Measurements from ENCODE around the gene ZNF605.
A peak's percentile ranks its signal among the peaks of the same experiment; 100 is the strongest.

Gene ZNF605

GRCh38 chr12:132954471-132955048 lies 1.5 kb downstream of the ZNF605 start:
- DNase-seq = no peak
- H3K27me3 Mint-ChIP-seq = no peaks in the 10 kb centered on the region
- peak overlapping the region; percentile 94 for H3K4me3 Mint-ChIP-seq
- peaks cover 30% of the 10 kb centered on the region for H3K36me3 Mint-ChIP-seq
- H3K27ac Mint-ChIP-seq = peak overlapping the region; percentile 87
- peaks cover 33% of the 10 kb centered on the region for H3K9me3 Mint-ChIP-seq
- CTCF ChIA-PET = interaction anchor here (1.0 kb wide), 1 partner anchor 227 kb away, joined by 3 read pairs; the partner anchor contains the start of gene ZNF268
- peaks cover 26% of the 10 kb centered on the region for H3K4me1 Mint-ChIP-seq

- H3K4me3 Mint-ChIP-seq = no peak overlapping the region
- peaks cover 35% of the 10 kb centered on the region for H3K36me3 Mint-ChIP-seq
- peaks cover 40% of the 10 kb centered on the region for H3K9me3 Mint-ChIP-seq
- no peak overlapping the region for H3K27ac Mint-ChIP-seq
- H3K4me1 Mint-ChIP-seq = peaks cover 26% of the 10 kb centered on the region
- CTCF ChIA-PET = no interaction called here
- H3K27me3 Mint-ChIP-seq = no peaks in the 10 kb centered on the region
- no peak for DNase-seq
Measured at GRCh38 chr12:132953771-132954170, 2.3 kb downstream of the ZNF605 start.

GRCh38 chr12:132953163-132953425 lies 3.0 kb downstream of the ZNF605 start:
- Mint-ChIP-seq H3K36me3 (peaks cover 41% of the 10 kb centered on the region), H3K27ac (no peak overlapping the region), H3K27me3 (no peaks in the 10 kb centered on the region), H3K4me3 (no peak overlapping the region), H3K4me1 (peaks cover 26% of the 10 kb centered on the region), H3K9me3 (peaks cover 46% of the 10 kb centered on the region)
- CTCF ChIA-PET = no interaction called here
- no peak for DNase-seq

- peaks cover 44% of the 10 kb centered on the region for H3K36me3 Mint-ChIP-seq
- H3K27ac Mint-ChIP-seq = no peak overlapping the region
- peaks cover 26% of the 10 kb centered on the region for H3K4me1 Mint-ChIP-seq
- H3K4me3 Mint-ChIP-seq = no peak overlapping the region
- no peak for DNase-seq
- CTCF ChIA-PET = no interaction called here
- H3K9me3 Mint-ChIP-seq = peaks cover 50% of the 10 kb centered on the region
- no peaks in the 10 kb centered on the region for H3K27me3 Mint-ChIP-seq
Measured at GRCh38 chr12:132952371-132953162, 3.5 kb downstream of the ZNF605 start.

- Mint-ChIP-seq H3K4me1 (peaks cover 20% of the 10 kb centered on the region), H3K9me3 (peaks cover 46% of the 10 kb centered on the region), H3K27me3 (no peaks in the 10 kb centered on the region), H3K27ac (no peak overlapping the region), H3K4me3 (no peak overlapping the region), H3K36me3 (peaks cover 46% of the 10 kb centered on the region)
- no peak for DNase-seq
- CTCF ChIA-PET = no interaction called here
Measured at GRCh38 chr12:132951649-132952048, 4.5 kb downstream of the ZNF605 start.

GRCh38 chr12:132950844-132951535 lies 5.1 kb downstream of the ZNF605 start:
- H3K27me3 Mint-ChIP-seq = no peaks in the 10 kb centered on the region
- peaks cover 16% of the 10 kb centered on the region for H3K4me1 Mint-ChIP-seq
- CTCF ChIA-PET = no interaction called here
- H3K36me3 Mint-ChIP-seq = peaks cover 47% of the 10 kb centered on the region
- DNase-seq = no peak
- no peak overlapping the region for H3K27ac Mint-ChIP-seq
- no peak overlapping the region for H3K4me3 Mint-ChIP-seq
- H3K9me3 Mint-ChIP-seq = peaks cover 48% of the 10 kb centered on the region

GRCh38 chr12:132949936-132950837 lies 5.9 kb downstream of the ZNF605 start:
- H3K4me1 Mint-ChIP-seq = peaks cover 10% of the 10 kb centered on the region
- no peak overlapping the region for H3K27ac Mint-ChIP-seq
- H3K9me3 Mint-ChIP-seq = peaks cover 52% of the 10 kb centered on the region
- CTCF ChIA-PET = no interaction called here
- no peaks in the 10 kb centered on the region for H3K27me3 Mint-ChIP-seq
- H3K4me3 Mint-ChIP-seq = no peak overlapping the region
- no peak for DNase-seq
- peaks cover 53% of the 10 kb centered on the region for H3K36me3 Mint-ChIP-seq

- H3K9me3 Mint-ChIP-seq = peaks cover 45% of the 10 kb centered on the region
- H3K27me3 Mint-ChIP-seq = no peaks in the 10 kb centered on the region
- H3K4me1 Mint-ChIP-seq = no peaks in the 10 kb centered on the region
- no peak overlapping the region for H3K4me3 Mint-ChIP-seq
- DNase-seq = no peak
- H3K27ac Mint-ChIP-seq = no peak overlapping the region
- H3K36me3 Mint-ChIP-seq = peaks cover 57% of the 10 kb centered on the region
- CTCF ChIA-PET = interaction anchor here (0.6 kb wide), 1 partner anchor 239 kb away, joined by 3 read pairs; no protein-coding TSS in a partner anchor
Measured at GRCh38 chr12:132948146-132949066, 7.7 kb downstream of the ZNF605 start.

GRCh38 chr12:132946246-132946820 lies 9.8 kb downstream of the ZNF605 start:
- Mint-ChIP-seq H3K4me1 (no peaks in the 10 kb centered on the region), H3K4me3 (no peak overlapping the region), H3K27ac (no peak overlapping the region), H3K9me3 (peaks cover 48% of the 10 kb centered on the region), H3K27me3 (no peaks in the 10 kb centered on the region), H3K36me3 (peaks cover 65% of the 10 kb centered on the region)
- CTCF ChIA-PET = no interaction called here
- DNase-seq = no peak

- Mint-ChIP-seq H3K36me3 (peaks cover 71% of the 10 kb centered on the region), H3K4me3 (no peak overlapping the region), H3K4me1 (no peaks in the 10 kb centered on the region), H3K27me3 (no peaks in the 10 kb centered on the region), H3K27ac (no peak overlapping the region), H3K9me3 (peaks cover 53% of the 10 kb centered on the region)
- DNase-seq = no peak
- CTCF ChIA-PET = no interaction called here
Measured at GRCh38 chr12:132945806-132946205, 10.3 kb downstream of the ZNF605 start.

GRCh38 chr12:132942611-132943010 lies 13.5 kb downstream of the ZNF605 start:
- Mint-ChIP-seq H3K36me3 (peaks cover 63% of the 10 kb centered on the region), H3K27me3 (no peaks in the 10 kb centered on the region), H3K4me1 (no peaks in the 10 kb centered on the region), H3K4me3 (no peak overlapping the region), H3K27ac (no peak overlapping the region), H3K9me3 (peaks cover 47% of the 10 kb centered on the region)
- no peak for DNase-seq
- CTCF ChIA-PET = no interaction called here

GRCh38 chr12:132941336-132941954 lies 14.7 kb downstream of the ZNF605 start:
- DNase-seq = no peak
- no peaks in the 10 kb centered on the region for H3K4me1 Mint-ChIP-seq
- H3K27me3 Mint-ChIP-seq = no peaks in the 10 kb centered on the region
- peaks cover 54% of the 10 kb centered on the region for H3K9me3 Mint-ChIP-seq
- no peak overlapping the region for H3K27ac Mint-ChIP-seq
- CTCF ChIA-PET = no interaction called here
- H3K4me3 Mint-ChIP-seq = no peak overlapping the region
- H3K36me3 Mint-ChIP-seq = peaks cover 63% of the 10 kb centered on the region
